Raji (cell line): ENCODE measurements around the gene ABCA2.

Source experiments
- POLR2A ChIP-seq: IDR thresholded peaks from 2 replicates; pipeline ENCODE4 v1.6.1; 2011; ENCODE audit warnings: low read depth, low read length, control low read depth; ENCODE audit not compliant: insufficient read depth

Gene ABCA2

GRCh38 chr9:136994180-136994887 is 33.7 kb downstream of the ABCA2 start:
- no peak for TF ChIP-seq POLR2A

GRCh38 chr9:136992819-136993369 is 35.1 kb downstream of the ABCA2 start:
- TF ChIP-seq POLR2A, result no peak

- peak; percentile 69 for TF ChIP-seq POLR2A
Measured at GRCh38 chr9:136991993-136992818, 35.8 kb downstream of the ABCA2 start, which contains the start of gene PAXX. Gene PAXX, plus strand, starts transcription at chr9:136992422. Its CDS starts 22 bp downstream, at chr9:136992444.

- TF ChIP-seq POLR2A, result no peak
Measured at GRCh38 chr9:136990242-136990911, 37.7 kb downstream of the ABCA2 start.

GRCh38 chr9:136988872-136989271 is 39.2 kb downstream of the ABCA2 start:
- no peak for TF ChIP-seq POLR2A

- TF ChIP-seq POLR2A, result no peak
Measured at GRCh38 chr9:136985853-136986252, 42.2 kb downstream of the ABCA2 start.

GRCh38 chr9:136985027-136985602 is 42.9 kb downstream of the ABCA2 start:
- no peak for TF ChIP-seq POLR2A

GRCh38 chr9:136984464-136985026 is 43.5 kb downstream of the ABCA2 start:
- TF ChIP-seq POLR2A, result no peak

GRCh38 chr9:136983656-136984314 is 44.3 kb downstream of the ABCA2 start:
- TF ChIP-seq POLR2A, result no peak

GRCh38 chr9:136983167-136983566 is 44.9 kb downstream of the ABCA2 start:
- no peak for TF ChIP-seq POLR2A

- TF ChIP-seq POLR2A, result no peak
Measured at GRCh38 chr9:136982232-136983051, 45.6 kb downstream of the ABCA2 start, which contains the start of gene LCNL1. Gene LCNL1, plus strand, starts transcription at chr9:136982993. Its CDS starts 594 bp downstream, at chr9:136983587.

- TF ChIP-seq POLR2A, result no peak
Measured at GRCh38 chr9:136981588-136982231, 46.3 kb downstream of the ABCA2 start.
